SK-N-SH treated with all-trans-retinoic acid at 6 μM for 48 hours (cell line): ENCODE data around the gene HDDC2.

Experiments used
- ATAC-seq: fragments of 200-7000 bp; cut with Tn5 transposase; 3 replicates; pipeline ENCODE4 v1.9.1; 2020; ENCODE audit warnings: mild to moderate bottlenecking, moderate library complexity
- ARNTL ChIP-seq: fragments of 450-650 bp; formaldehyde crosslinking; IDR thresholded peaks from 2 replicates; pipeline ENCODE4 v1.5.0; 2020; ENCODE audit warnings: low read depth, mild to moderate bottlenecking, moderate library complexity, borderline replicate concordance
- BACH2 ChIP-seq: fragments of 250-450 bp; sonication (Bioruptor Pico); IDR thresholded peaks from 2 replicates; pipeline ENCODE4 v1.9.0; 2021; ENCODE audit warnings: mild to moderate bottlenecking, borderline replicate concordance
- CREB5 ChIP-seq: fragments of 250-450 bp; sonication (Bioruptor Pico); IDR thresholded peaks from 2 replicates; pipeline ENCODE4 v1.5.1; 2020; ENCODE audit warnings: low read depth, mild to moderate bottlenecking, moderate library complexity
- ESRRG ChIP-seq: fragments of 250-450 bp; sonication (Bioruptor Pico); IDR thresholded peaks from 2 replicates; pipeline ENCODE4 v1.6.1; 2021; ENCODE audit warnings: mild to moderate bottlenecking
- GLIS3 ChIP-seq: fragments of 250-450 bp; sonication (Bioruptor Pico); IDR thresholded peaks from 2 replicates; pipeline ENCODE4 v1.5.0; 2020; ENCODE audit warnings: mild to moderate bottlenecking, moderate library complexity
- ISL1 ChIP-seq: fragments of 250-450 bp; sonication (Bioruptor Pico); IDR thresholded peaks from 2 replicates; pipeline ENCODE4 v2.1.2; 2022; ENCODE audit warnings: mild to moderate bottlenecking, moderate library complexity
- PATZ1 ChIP-seq: fragments of 250-450 bp; sonication (Bioruptor Pico); IDR thresholded peaks from 2 replicates; pipeline ENCODE4 v1.8.0; 2020; ENCODE audit warnings: mild to moderate bottlenecking, moderate library complexity, borderline replicate concordance
- POU6F1 ChIP-seq: fragments of 250-450 bp; sonication (Bioruptor Pico); IDR thresholded peaks from 2 replicates; pipeline ENCODE4 v1.8.0; 2021; ENCODE audit warnings: low read depth, mild to moderate bottlenecking, moderate library complexity, borderline replicate concordance
- PPARA ChIP-seq: fragments of 250-450 bp; sonication (Bioruptor Pico); IDR thresholded peaks from 2 replicates; pipeline ENCODE4 v1.5.0; 2020; ENCODE audit warnings: mild to moderate bottlenecking, borderline replicate concordance
- RARB ChIP-seq: fragments of 250-450 bp; sonication (Bioruptor Pico); IDR thresholded peaks from 2 replicates; pipeline ENCODE4 v1.8.0; 2021; ENCODE audit warnings: mild to moderate bottlenecking, moderate library complexity
- SNAI2 ChIP-seq: fragments of 250-450 bp; sonication (Bioruptor Pico); IDR thresholded peaks from 2 replicates; pipeline ENCODE4 v1.5.0; 2020; ENCODE audit warnings: mild to moderate bottlenecking, moderate library complexity
- TCF4 ChIP-seq: fragments of 250-450 bp; sonication (Bioruptor Pico); IDR thresholded peaks from 2 replicates; pipeline ENCODE4 v1.8.0; 2021; ENCODE audit warnings: mild to moderate bottlenecking, moderate library complexity, borderline replicate concordance
- ZC3H10 ChIP-seq: fragments of 250-450 bp; sonication (Bioruptor Pico); IDR thresholded peaks from 2 replicates; pipeline ENCODE4 v1.5.1; 2021; ENCODE audit warnings: mild to moderate bottlenecking, moderate library complexity
- ZFP30 ChIP-seq: fragments of 450-650 bp; formaldehyde crosslinking; IDR thresholded peaks from 2 replicates; pipeline ENCODE4 v1.5.0; 2022; ENCODE audit warnings: mild to moderate bottlenecking, moderate library complexity
- ZNF565 ChIP-seq: fragments of 450-650 bp; formaldehyde crosslinking; conservative IDR thresholded peaks from 2 replicates; pipeline ENCODE4 v1.5.0; 2020; ENCODE audit warnings: low read depth, mild to moderate bottlenecking, moderate library complexity
- ZNF70 ChIP-seq: fragments of 450-650 bp; formaldehyde crosslinking; IDR thresholded peaks from 2 replicates; pipeline ENCODE4 v1.5.0; 2020; ENCODE audit warnings: mild to moderate bottlenecking, moderate library complexity
- ZNF8 ChIP-seq: fragments of 450-650 bp; formaldehyde crosslinking; IDR thresholded peaks from 2 replicates; pipeline ENCODE4 v1.5.0; 2020; ENCODE audit warnings: mild to moderate bottlenecking, moderate library complexity
- TF ChIP-seq, protein P1 (sequence below): fragments of 250-450 bp; sonication (Bioruptor Pico); IDR thresholded peaks from 2 replicates; pipeline ENCODE4 v1.5.1; 2021; ENCODE audit warnings: mild to moderate bottlenecking, moderate library complexity
- TF ChIP-seq, protein P2 (sequence below): fragments of 250-450 bp; sonication (Bioruptor Pico); IDR thresholded peaks from 2 replicates; pipeline ENCODE4 v1.5.0; 2020; ENCODE audit warnings: mild to moderate bottlenecking, moderate library complexity

Gene HDDC2

GRCh38 chr6:125325586-125325985, 23.8 kb upstream of the HDDC2 start:
- no peak for TF ChIP-seq RARB (CRISPR knock-in tag)
- no peak for TF ChIP-seq BACH2
- TF ChIP-seq ZNF8 (CRISPR knock-in tag) = no peak
- TF ChIP-seq ISL1 (CRISPR knock-in tag) = no peak
- TF ChIP-seq ESRRG (CRISPR knock-in tag) = no peak
- no peak for TF ChIP-seq ZC3H10
- TF ChIP-seq POU6F1 (CRISPR knock-in tag) = no peak
- no peak for TF ChIP-seq CREB5
- no peak for TF ChIP-seq TCF4 (CRISPR knock-in tag)
- no peak for TF ChIP-seq PATZ1
- TF ChIP-seq ZNF565 = no peak
- ATAC-seq = no peak

DNA sequence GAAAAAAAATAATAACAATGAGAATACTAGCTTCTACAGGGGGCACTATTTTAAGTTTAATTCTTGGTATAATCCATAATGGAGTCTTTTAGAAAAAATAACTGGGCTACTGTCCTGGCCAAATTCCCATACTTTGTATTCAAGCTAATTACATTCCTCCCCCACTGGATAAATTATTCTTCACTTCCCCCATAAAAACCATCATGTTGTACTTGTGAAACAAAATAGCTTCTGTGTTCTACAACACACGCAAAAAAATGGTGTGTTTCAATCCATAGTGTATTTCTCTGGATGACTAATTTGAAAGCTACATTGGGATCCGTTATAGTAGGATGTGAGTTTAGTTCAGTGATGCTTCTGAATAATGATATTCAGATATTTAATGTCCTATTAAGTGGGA, 21.6 kb upstream of the HDDC2 start:
- no peak for TF ChIP-seq ZNF70
- TF ChIP-seq ZNF565 = no peak
- TF ChIP-seq, protein P1, sequence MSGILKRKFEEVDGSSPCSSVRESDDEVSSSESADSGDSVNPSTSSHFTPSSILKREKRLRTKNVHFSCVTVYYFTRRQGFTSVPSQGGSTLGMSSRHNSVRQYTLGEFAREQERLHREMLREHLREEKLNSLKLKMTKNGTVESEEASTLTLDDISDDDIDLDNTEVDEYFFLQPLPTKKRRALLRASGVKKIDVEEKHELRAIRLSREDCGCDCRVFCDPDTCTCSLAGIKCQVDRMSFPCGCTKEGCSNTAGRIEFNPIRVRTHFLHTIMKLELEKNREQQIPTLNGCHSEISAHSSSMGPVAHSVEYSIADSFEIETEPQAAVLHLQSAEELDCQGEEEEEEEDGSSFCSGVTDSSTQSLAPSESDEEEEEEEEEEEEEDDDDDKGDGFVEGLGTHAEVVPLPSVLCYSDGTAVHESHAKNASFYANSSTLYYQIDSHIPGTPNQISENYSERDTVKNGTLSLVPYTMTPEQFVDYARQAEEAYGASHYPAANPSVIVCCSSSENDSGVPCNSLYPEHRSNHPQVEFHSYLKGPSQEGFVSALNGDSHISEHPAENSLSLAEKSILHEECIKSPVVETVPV (CRISPR knock-in tag) = no peak
- no peak for TF ChIP-seq POU6F1 (CRISPR knock-in tag)
- TF ChIP-seq, protein P2, sequence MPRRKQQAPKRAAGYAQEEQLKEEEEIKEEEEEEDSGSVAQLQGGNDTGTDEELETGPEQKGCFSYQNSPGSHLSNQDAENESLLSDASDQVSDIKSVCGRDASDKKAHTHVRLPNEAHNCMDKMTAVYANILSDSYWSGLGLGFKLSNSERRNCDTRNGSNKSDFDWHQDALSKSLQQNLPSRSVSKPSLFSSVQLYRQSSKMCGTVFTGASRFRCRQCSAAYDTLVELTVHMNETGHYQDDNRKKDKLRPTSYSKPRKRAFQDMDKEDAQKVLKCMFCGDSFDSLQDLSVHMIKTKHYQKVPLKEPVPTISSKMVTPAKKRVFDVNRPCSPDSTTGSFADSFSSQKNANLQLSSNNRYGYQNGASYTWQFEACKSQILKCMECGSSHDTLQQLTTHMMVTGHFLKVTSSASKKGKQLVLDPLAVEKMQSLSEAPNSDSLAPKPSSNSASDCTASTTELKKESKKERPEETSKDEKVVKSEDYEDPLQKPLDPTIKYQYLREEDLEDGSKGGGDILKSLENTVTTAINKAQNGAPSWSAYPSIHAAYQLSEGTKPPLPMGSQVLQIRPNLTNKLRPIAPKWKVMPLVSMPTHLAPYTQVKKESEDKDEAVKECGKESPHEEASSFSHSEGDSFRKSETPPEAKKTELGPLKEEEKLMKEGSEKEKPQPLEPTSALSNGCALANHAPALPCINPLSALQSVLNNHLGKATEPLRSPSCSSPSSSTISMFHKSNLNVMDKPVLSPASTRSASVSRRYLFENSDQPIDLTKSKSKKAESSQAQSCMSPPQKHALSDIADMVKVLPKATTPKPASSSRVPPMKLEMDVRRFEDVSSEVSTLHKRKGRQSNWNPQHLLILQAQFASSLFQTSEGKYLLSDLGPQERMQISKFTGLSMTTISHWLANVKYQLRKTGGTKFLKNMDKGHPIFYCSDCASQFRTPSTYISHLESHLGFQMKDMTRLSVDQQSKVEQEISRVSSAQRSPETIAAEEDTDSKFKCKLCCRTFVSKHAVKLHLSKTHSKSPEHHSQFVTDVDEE (CRISPR knock-in tag) = no peak
- no peak for TF ChIP-seq ZC3H10
- TF ChIP-seq SNAI2 = no peak
- TF ChIP-seq PPARA (CRISPR knock-in tag) = no peak
- TF ChIP-seq GLIS3 (CRISPR knock-in tag) = no peak
- no peak for TF ChIP-seq ISL1 (CRISPR knock-in tag)
- no peak for TF ChIP-seq CREB5
- TF ChIP-seq ZNF8 (CRISPR knock-in tag) = no peak
- TF ChIP-seq ARNTL (CRISPR knock-in tag) = no peak
- no peak for TF ChIP-seq ZFP30 (CRISPR knock-in tag)
- TF ChIP-seq BACH2 = no peak
- no peak for TF ChIP-seq ESRRG (CRISPR knock-in tag)
- no peak for TF ChIP-seq TCF4 (CRISPR knock-in tag)
- TF ChIP-seq, all 23 proteins: peak for 0
- no peak for ATAC-seq
